BE2C (cell line): ENCODE results near the gene HES3.

Source experiments
- DNase-seq: peaks from one replicate; pipeline ENCODE4 v3.0.0-alpha.2; 2020
- H3K27me3 ChIP-seq: fragments of 250-450 bp; sonication (Bioruptor Pico); 2 replicates; pipeline ENCODE4 v1.5.1; 2020; ENCODE audit warnings: mild to moderate bottlenecking
- H3K36me3 ChIP-seq: fragments of 250-450 bp; sonication (Bioruptor Pico); 2 replicates; pipeline ENCODE4 v1.5.1; 2020; ENCODE audit warnings: mild to moderate bottlenecking
- H3K4me1 ChIP-seq: fragments of 250-450 bp; sonication (Bioruptor Pico); 2 replicates; pipeline ENCODE4 v1.5.1; 2020
- H3K4me3 ChIP-seq: 2 replicates; pipeline ENCODE4 v1.5.1; 2011; ENCODE audit warnings: low read depth, low read length
- H3K9me3 ChIP-seq: fragments of 250-450 bp; sonication (Bioruptor Pico); 2 replicates; pipeline ENCODE4 v1.5.1; 2020
- TF ChIP-seq, protein P1 (sequence below): IDR thresholded peaks from 2 replicates; pipeline ENCODE4 v1.5.1; 2012; ENCODE audit warnings: mild to moderate bottlenecking, low read depth, low read length

HES3 gene

DNA sequence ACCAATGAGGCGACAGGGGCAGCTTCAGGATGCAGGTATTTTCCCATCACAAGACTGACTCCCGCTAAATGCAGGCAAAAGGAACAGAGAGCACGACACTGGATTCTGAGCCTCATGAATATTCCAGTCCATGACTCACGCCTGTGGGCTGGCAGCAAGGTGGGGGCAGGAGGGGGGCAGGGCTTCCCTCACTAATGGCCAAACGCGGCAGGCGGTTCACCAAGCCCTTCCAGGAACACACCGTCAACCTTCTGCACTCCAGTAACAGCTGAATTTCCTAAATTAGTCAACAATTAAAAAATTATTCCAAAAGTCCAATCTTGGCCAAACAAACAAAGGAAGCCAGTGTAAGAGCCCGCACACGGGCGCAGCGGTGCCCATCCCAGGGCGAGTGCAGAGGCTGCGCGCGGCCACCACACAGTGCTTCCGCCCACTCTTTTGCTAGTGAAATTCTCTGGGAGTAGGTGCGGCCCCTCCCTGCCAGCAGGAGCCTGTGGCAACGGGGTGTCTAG, 29.5 kb downstream of the HES3 start:
- Histone ChIP-seq H3K36me3 (no peaks in the 10 kb centered on the region), H3K4me3 (no peak overlapping the region), H3K9me3 (no peaks in the 10 kb centered on the region), H3K4me1 (peaks cover 3% of the 10 kb centered on the region), H3K27me3 (no peaks in the 10 kb centered on the region)
- TF ChIP-seq, protein P1, sequence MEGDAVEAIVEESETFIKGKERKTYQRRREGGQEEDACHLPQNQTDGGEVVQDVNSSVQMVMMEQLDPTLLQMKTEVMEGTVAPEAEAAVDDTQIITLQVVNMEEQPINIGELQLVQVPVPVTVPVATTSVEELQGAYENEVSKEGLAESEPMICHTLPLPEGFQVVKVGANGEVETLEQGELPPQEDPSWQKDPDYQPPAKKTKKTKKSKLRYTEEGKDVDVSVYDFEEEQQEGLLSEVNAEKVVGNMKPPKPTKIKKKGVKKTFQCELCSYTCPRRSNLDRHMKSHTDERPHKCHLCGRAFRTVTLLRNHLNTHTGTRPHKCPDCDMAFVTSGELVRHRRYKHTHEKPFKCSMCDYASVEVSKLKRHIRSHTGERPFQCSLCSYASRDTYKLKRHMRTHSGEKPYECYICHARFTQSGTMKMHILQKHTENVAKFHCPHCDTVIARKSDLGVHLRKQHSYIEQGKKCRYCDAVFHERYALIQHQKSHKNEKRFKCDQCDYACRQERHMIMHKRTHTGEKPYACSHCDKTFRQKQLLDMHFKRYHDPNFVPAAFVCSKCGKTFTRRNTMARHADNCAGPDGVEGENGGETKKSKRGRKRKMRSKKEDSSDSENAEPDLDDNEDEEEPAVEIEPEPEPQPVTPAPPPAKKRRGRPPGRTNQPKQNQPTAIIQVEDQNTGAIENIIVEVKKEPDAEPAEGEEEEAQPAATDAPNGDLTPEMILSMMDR: no peak
- no peak for DNase-seq

DNA sequence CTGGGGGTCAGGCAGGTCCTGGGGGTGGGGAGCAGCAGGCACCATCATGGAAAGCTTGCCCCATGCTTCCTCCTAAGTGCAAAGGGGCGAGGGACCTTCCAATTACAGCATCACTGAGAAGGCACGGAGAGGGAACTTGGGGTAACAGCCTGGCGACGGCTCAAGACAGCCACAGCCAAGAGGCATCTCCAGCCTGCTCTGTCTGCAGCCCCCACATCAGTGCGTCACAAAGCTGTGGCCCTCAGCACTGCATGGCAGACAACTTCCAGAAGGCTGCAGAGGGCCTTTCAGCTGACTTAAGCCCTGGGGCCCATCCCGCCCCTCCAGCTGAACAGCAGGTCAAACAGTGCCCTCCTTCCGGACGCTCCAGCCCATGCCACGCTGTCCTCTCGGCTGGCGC, 30.1 kb downstream of the HES3 start:
- Histone ChIP-seq H3K9me3 (no peaks in the 10 kb centered on the region), H3K4me1 (peaks cover 3% of the 10 kb centered on the region), H3K36me3 (no peaks in the 10 kb centered on the region), H3K27me3 (no peaks in the 10 kb centered on the region), H3K4me3 (no peak overlapping the region)
- no peak for DNase-seq
- TF ChIP-seq, protein P1: no peak

DNA sequence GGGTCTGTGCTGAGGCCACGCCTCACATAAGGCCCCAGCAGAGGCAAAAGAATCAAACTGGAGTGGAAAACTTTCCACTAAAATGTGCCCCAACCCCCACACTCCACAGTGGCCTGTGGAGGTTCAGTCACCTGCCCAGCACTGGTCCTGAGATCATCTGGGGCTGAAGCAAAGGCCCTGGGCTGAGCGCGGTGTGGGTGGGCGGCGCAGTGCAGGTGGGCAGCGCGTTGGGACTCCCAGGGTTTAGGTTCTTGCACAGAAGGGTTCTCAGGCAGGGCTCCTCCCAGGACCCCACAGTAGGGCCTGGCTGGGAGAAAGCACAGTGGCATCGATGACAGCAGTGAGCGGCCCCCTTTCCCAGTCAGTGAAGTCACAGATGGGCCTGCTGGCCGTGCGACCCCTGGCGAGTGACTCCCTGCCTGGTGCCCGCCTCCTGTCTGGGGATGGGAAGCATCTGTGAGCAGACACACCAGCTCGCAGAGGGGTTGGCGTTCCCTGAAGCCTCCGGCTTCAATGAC, 30.7 kb downstream of the HES3 start:
- Histone ChIP-seq H3K36me3 (no peaks in the 10 kb centered on the region), H3K9me3 (no peaks in the 10 kb centered on the region), H3K27me3 (no peaks in the 10 kb centered on the region), H3K4me3 (no peak overlapping the region), H3K4me1 (peaks cover 3% of the 10 kb centered on the region)
- TF ChIP-seq, protein P1: no peak
- no peak for DNase-seq

DNA sequence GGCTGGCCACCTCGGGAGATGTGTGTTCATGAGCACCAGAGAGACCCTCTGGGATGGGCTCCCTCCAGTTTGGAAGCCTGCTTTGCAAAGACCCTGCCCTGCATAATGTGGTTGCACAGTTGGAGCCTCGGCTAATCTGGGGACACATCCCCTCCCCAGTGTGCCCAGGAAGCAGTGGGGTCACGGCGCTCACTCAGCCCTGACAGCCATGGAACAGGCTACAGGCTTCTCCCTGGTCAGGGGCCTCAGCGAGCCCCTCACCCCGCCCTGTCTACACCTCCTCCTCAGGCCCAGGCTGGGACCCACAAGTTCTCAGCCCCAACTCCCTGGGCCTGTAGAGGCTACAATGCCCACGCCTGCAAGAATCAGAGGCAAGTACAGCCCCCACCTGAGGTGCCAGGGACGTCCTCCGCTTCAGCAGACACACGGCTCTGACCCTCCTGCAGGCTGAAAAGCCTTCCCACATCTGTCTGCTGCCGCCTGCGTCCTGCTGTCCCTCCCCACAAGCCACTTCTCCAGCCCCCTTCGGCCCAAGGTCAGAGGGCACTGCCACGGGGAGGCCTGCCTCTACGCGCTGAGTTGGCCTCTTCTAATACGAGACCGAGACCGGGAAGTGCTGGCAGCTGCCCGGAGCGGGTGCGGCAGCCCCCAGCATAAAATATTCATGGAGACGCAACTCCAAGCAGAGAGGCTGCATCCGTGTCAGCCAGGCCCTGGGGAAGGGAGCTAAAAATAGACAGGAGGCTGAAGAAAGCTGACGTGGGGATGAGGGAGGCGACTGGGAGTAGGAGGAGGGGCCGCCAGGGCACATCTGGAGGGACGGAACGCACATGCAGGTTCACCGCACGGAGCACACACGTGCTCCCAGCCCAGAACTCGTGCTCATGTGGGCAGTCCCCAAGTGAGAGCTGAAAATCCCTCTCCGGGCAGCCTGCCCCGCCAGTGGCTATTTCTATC, 32.1 kb downstream of the HES3 start:
- Histone ChIP-seq H3K27me3 (no peaks in the 10 kb centered on the region), H3K4me1 (peaks cover 3% of the 10 kb centered on the region), H3K9me3 (no peaks in the 10 kb centered on the region), H3K4me3 (no peak overlapping the region), H3K36me3 (no peaks in the 10 kb centered on the region)
- DNase-seq: no peak
- TF ChIP-seq, protein P1: no peak

DNA sequence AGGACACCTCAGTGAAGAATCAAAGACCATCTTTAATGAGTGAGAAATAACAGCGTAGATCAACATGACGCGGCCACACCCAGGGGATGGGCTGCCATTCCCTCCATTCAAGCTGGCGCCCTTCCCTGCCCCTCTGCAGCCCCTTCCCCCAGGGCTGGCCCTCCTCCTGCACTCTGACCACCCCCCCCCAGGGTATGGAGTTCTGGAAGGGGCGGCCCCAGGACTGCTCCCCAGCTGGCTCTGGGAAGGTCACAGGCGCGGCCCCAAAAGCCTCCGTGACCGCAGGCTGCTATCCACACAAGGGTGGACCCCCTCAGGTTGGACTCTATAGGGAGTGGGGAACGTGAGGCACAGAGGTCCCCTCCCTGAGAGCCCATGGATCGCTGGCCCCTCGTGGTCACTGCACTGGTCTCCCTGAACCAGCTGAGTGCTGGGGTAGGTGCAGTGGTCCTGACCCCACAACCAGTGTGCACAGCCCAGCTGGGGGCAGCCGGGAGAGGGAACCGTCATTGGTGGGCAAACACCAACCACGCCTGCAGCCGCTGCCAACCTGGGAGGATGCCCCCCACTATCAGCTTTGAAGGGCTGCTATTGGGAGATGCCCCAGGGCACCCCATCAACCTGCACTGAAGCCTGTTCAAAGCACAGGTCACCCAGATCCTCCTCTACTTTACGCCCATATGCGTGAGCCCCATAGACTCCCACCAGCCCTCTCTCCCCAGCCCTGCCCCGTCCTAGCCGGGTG, 33.0 kb downstream of the HES3 start:
- TF ChIP-seq, protein P1: no peak
- Histone ChIP-seq H3K9me3 (no peaks in the 10 kb centered on the region), H3K4me3 (no peak overlapping the region), H3K27me3 (no peaks in the 10 kb centered on the region), H3K36me3 (no peaks in the 10 kb centered on the region), H3K4me1 (no peaks in the 10 kb centered on the region)
- no peak for DNase-seq
